SK-N-SH treated with all-trans-retinoic acid at 6 μM for 48 hours (cell line): ENCODE data around the gene MACROH2A2.

Source experiments
- ATAC-seq: fragments of 200-7000 bp; cut with Tn5 transposase; 3 replicates; pipeline ENCODE4 v1.9.1; 2020; ENCODE audit warnings: mild to moderate bottlenecking, moderate library complexity
- ARNTL ChIP-seq: fragments of 450-650 bp; formaldehyde crosslinking; IDR thresholded peaks from 2 replicates; pipeline ENCODE4 v1.5.0; 2020; ENCODE audit warnings: low read depth, mild to moderate bottlenecking, moderate library complexity, borderline replicate concordance
- BACH2 ChIP-seq: fragments of 250-450 bp; sonication (Bioruptor Pico); IDR thresholded peaks from 2 replicates; pipeline ENCODE4 v1.9.0; 2021; ENCODE audit warnings: mild to moderate bottlenecking, borderline replicate concordance
- CSDC2 ChIP-seq: fragments of 250-450 bp; sonication (Bioruptor Pico); IDR thresholded peaks from 2 replicates; pipeline ENCODE4 v1.5.0; 2020; ENCODE audit warnings: mild to moderate bottlenecking, moderate library complexity
- ESRRG ChIP-seq: fragments of 250-450 bp; sonication (Bioruptor Pico); IDR thresholded peaks from 2 replicates; pipeline ENCODE4 v1.6.1; 2021; ENCODE audit warnings: mild to moderate bottlenecking
- GLIS3 ChIP-seq: fragments of 250-450 bp; sonication (Bioruptor Pico); IDR thresholded peaks from 2 replicates; pipeline ENCODE4 v1.5.0; 2020; ENCODE audit warnings: mild to moderate bottlenecking, moderate library complexity
- ISL1 ChIP-seq: fragments of 250-450 bp; sonication (Bioruptor Pico); IDR thresholded peaks from 2 replicates; pipeline ENCODE4 v2.1.2; 2022; ENCODE audit warnings: mild to moderate bottlenecking, moderate library complexity
- OSR1 ChIP-seq: fragments of 250-450 bp; sonication (Bioruptor Pico); IDR thresholded peaks from 2 replicates; pipeline ENCODE4 v1.8.0; 2022; ENCODE audit warnings: moderate library complexity, mild to moderate bottlenecking, inconsistent platforms
- PPARA ChIP-seq: fragments of 250-450 bp; sonication (Bioruptor Pico); IDR thresholded peaks from 2 replicates; pipeline ENCODE4 v1.5.0; 2020; ENCODE audit warnings: mild to moderate bottlenecking, borderline replicate concordance
- RARB ChIP-seq: fragments of 250-450 bp; sonication (Bioruptor Pico); IDR thresholded peaks from 2 replicates; pipeline ENCODE4 v1.8.0; 2021; ENCODE audit warnings: mild to moderate bottlenecking, moderate library complexity
- SNAI2 ChIP-seq: fragments of 250-450 bp; sonication (Bioruptor Pico); IDR thresholded peaks from 2 replicates; pipeline ENCODE4 v1.5.0; 2020; ENCODE audit warnings: mild to moderate bottlenecking, moderate library complexity
- TCF4 ChIP-seq: fragments of 250-450 bp; sonication (Bioruptor Pico); IDR thresholded peaks from 2 replicates; pipeline ENCODE4 v1.8.0; 2021; ENCODE audit warnings: mild to moderate bottlenecking, moderate library complexity, borderline replicate concordance
- TOX ChIP-seq: fragments of 250-450 bp; sonication (Bioruptor Pico); IDR thresholded peaks from 2 replicates; pipeline ENCODE4 v1.8.0; 2021; ENCODE audit warnings: mild to moderate bottlenecking, moderate library complexity, borderline replicate concordance
- ZC3H10 ChIP-seq: fragments of 250-450 bp; sonication (Bioruptor Pico); IDR thresholded peaks from 2 replicates; pipeline ENCODE4 v1.5.1; 2021; ENCODE audit warnings: mild to moderate bottlenecking, moderate library complexity
- ZFP3 ChIP-seq: fragments of 250-450 bp; sonication (Bioruptor Pico); IDR thresholded peaks from 2 replicates; pipeline ENCODE4 v1.5.0; 2020; ENCODE audit warnings: mild to moderate bottlenecking, moderate library complexity
- ZNF565 ChIP-seq: fragments of 450-650 bp; formaldehyde crosslinking; conservative IDR thresholded peaks from 2 replicates; pipeline ENCODE4 v1.5.0; 2020; ENCODE audit warnings: low read depth, mild to moderate bottlenecking, moderate library complexity
- ZNF70 ChIP-seq: fragments of 450-650 bp; formaldehyde crosslinking; IDR thresholded peaks from 2 replicates; pipeline ENCODE4 v1.5.0; 2020; ENCODE audit warnings: mild to moderate bottlenecking, moderate library complexity
- ZNF8 ChIP-seq: fragments of 450-650 bp; formaldehyde crosslinking; IDR thresholded peaks from 2 replicates; pipeline ENCODE4 v1.5.0; 2020; ENCODE audit warnings: mild to moderate bottlenecking, moderate library complexity
- TF ChIP-seq, protein P1 (sequence below): fragments of 250-450 bp; sonication (Bioruptor Pico); IDR thresholded peaks from 2 replicates; pipeline ENCODE4 v1.8.0; 2021; ENCODE audit warnings: low read depth, mild to moderate bottlenecking, moderate library complexity, borderline replicate concordance
- TF ChIP-seq, protein P2 (sequence below): fragments of 250-450 bp; sonication (Bioruptor Pico); IDR thresholded peaks from 2 replicates; pipeline ENCODE4 v1.5.0; 2020; ENCODE audit warnings: mild to moderate bottlenecking, moderate library complexity
- TF ChIP-seq, protein P3 (sequence below): fragments of 250-450 bp; sonication (Bioruptor Pico); IDR thresholded peaks from 2 replicates; pipeline ENCODE4 v1.8.0; 2020; ENCODE audit warnings: mild to moderate bottlenecking, moderate library complexity, borderline replicate concordance
- TF ChIP-seq, protein P4 (sequence below): fragments of 250-450 bp; sonication (Bioruptor Pico); IDR thresholded peaks from 2 replicates; pipeline ENCODE4 v1.5.1; 2020; ENCODE audit warnings: low read depth, mild to moderate bottlenecking, moderate library complexity
- TF ChIP-seq, protein P5 (sequence below): fragments of 250-450 bp; sonication (Bioruptor Pico); IDR thresholded peaks from 2 replicates; pipeline ENCODE4 v1.5.1; 2021; ENCODE audit warnings: mild to moderate bottlenecking, moderate library complexity

The MACROH2A2 gene

DNA sequence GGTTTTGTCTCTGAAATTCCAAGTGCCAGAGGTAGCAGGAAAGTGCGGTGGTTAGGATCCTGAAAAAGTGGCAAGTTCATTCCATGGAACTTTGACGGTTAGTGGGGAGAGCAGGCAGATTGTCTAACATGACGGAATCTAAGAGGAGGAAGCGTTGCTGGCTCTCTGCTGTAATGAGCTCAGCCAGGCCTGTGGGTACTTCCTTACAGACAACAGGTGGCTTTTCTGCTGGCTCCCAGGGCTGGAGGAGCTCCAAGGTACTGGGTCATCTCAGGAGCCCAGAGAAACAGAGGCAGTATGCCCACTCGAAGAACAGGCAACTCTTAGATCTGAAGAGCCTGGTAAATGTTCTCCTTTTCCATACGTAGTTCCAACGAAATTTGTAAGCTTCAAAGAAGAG lies 83.0 kb downstream of the MACROH2A2 start:
- ATAC-seq: no peak

DNA sequence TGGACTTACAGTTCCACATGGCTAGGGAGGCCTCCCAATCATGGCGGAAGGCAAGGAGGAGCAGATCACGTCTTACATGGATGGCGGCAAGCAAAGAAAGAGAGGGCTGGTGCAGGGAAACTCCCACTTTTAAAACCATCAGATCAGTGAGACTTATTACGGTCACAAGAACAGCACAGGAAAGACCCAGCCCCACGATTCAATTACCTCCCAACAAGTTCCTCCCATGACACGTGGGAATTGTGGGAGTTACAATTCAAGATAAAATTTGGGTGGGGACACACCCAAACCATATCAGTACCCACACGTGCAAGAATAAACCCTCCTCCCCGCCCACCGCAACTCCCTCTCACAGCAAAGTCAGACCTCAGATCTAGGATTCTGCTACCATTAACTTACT lies 84.5 kb downstream of the MACROH2A2 start:
- no peak for ATAC-seq
- TF ChIP-seq ESRRG (CRISPR knock-in tag) (no peak), PPARA (CRISPR knock-in tag) (no peak), ZC3H10 (no peak), ZNF8 (CRISPR knock-in tag) (no peak), GLIS3 (no peak), CSDC2 (CRISPR knock-in tag) (no peak), TOX (no peak), ZNF70 (CRISPR knock-in tag) (no peak)
- TF ChIP-seq, protein P1, sequence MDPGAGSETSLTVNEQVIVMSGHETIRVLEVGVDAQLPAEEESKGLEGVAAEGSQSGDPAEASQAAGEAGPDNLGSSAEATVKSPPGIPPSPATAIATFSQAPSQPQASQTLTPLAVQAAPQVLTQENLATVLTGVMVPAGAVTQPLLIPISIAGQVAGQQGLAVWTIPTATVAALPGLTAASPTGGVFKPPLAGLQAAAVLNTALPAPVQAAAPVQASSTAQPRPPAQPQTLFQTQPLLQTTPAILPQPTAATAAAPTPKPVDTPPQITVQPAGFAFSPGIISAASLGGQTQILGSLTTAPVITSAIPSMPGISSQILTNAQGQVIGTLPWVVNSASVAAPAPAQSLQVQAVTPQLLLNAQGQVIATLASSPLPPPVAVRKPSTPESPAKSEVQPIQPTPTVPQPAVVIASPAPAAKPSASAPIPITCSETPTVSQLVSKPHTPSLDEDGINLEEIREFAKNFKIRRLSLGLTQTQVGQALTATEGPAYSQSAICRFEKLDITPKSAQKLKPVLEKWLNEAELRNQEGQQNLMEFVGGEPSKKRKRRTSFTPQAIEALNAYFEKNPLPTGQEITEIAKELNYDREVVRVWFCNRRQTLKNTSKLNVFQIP (CRISPR knock-in tag): no peak
- TF ChIP-seq, protein P2, sequence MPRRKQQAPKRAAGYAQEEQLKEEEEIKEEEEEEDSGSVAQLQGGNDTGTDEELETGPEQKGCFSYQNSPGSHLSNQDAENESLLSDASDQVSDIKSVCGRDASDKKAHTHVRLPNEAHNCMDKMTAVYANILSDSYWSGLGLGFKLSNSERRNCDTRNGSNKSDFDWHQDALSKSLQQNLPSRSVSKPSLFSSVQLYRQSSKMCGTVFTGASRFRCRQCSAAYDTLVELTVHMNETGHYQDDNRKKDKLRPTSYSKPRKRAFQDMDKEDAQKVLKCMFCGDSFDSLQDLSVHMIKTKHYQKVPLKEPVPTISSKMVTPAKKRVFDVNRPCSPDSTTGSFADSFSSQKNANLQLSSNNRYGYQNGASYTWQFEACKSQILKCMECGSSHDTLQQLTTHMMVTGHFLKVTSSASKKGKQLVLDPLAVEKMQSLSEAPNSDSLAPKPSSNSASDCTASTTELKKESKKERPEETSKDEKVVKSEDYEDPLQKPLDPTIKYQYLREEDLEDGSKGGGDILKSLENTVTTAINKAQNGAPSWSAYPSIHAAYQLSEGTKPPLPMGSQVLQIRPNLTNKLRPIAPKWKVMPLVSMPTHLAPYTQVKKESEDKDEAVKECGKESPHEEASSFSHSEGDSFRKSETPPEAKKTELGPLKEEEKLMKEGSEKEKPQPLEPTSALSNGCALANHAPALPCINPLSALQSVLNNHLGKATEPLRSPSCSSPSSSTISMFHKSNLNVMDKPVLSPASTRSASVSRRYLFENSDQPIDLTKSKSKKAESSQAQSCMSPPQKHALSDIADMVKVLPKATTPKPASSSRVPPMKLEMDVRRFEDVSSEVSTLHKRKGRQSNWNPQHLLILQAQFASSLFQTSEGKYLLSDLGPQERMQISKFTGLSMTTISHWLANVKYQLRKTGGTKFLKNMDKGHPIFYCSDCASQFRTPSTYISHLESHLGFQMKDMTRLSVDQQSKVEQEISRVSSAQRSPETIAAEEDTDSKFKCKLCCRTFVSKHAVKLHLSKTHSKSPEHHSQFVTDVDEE (CRISPR knock-in tag): no peak
- TF ChIP-seq, protein P3, sequence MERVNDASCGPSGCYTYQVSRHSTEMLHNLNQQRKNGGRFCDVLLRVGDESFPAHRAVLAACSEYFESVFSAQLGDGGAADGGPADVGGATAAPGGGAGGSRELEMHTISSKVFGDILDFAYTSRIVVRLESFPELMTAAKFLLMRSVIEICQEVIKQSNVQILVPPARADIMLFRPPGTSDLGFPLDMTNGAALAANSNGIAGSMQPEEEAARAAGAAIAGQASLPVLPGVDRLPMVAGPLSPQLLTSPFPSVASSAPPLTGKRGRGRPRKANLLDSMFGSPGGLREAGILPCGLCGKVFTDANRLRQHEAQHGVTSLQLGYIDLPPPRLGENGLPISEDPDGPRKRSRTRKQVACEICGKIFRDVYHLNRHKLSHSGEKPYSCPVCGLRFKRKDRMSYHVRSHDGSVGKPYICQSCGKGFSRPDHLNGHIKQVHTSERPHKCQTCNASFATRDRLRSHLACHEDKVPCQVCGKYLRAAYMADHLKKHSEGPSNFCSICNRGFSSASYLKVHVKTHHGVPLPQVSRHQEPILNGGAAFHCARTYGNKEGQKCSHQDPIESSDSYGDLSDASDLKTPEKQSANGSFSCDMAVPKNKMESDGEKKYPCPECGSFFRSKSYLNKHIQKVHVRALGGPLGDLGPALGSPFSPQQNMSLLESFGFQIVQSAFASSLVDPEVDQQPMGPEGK: no peak
- TF ChIP-seq, protein P4, sequence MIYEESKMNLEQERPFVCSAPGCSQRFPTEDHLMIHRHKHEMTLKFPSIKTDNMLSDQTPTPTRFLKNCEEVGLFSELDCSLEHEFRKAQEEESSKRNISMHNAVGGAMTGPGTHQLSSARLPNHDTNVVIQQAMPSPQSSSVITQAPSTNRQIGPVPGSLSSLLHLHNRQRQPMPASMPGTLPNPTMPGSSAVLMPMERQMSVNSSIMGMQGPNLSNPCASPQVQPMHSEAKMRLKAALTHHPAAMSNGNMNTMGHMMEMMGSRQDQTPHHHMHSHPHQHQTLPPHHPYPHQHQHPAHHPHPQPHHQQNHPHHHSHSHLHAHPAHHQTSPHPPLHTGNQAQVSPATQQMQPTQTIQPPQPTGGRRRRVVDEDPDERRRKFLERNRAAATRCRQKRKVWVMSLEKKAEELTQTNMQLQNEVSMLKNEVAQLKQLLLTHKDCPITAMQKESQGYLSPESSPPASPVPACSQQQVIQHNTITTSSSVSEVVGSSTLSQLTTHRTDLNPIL (CRISPR knock-in tag): no peak

More for the DNA sequence above, 83.0 kb downstream of the MACROH2A2 start:
- TF ChIP-seq ZC3H10 (no peak), SNAI2 (CRISPR knock-in tag) (no peak), ZNF70 (CRISPR knock-in tag) (no peak), TOX (no peak), ISL1 (CRISPR knock-in tag) (no peak), ARNTL (CRISPR knock-in tag) (no peak), ESRRG (CRISPR knock-in tag) (no peak), OSR1 (CRISPR knock-in tag) (no peak)
- TF ChIP-seq, all 23 proteins: peak for 0

DNA sequence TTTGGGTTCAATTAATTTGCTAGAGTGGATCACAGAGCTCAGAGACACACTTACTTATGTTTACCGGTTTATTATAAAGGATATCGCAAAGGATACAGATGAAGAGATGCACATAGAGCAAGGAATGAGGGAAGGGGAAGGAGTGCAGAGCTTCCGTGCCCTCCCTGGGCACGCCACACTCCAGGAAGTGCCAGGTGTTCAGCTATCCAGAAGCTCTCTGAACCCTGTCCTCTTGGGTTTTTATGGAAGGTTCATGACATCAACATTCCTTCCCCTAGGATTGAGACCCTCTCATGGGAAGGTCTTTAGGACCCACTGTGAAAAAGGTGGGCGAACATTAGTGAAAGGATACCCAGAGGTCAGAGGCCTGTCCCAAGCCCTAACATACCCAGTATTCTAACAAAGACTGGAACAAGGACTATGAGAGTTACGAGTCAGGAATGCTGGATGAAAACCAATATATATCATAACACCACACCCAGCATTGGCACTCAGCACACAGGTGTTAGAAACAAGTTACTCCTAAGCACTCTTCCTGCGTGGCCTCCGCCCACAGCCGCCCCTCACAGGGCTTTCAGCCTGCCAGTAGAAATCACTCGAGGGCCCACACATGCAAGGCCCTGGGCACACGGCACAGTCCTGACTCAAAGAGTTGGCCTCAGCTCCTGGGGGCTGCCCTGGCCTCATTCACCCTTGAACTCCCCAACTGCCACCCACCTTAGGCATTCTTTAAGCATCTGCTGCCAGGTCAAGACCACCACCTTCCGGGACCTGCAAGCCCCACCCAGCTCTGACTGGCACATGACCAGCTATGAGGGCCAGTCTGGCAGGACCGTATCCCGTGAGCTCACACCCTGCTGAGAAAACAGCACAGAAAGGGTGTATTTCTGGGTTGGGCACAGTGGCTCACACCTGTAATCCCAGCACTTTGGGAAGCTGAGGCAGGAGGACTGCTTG lies 85.6 kb downstream of the MACROH2A2 start:
- TF ChIP-seq, protein P3: no peak
- TF ChIP-seq GLIS3: no peak
- TF ChIP-seq ZNF8 (CRISPR knock-in tag): no peak
- no peak for TF ChIP-seq TOX
- no peak for TF ChIP-seq ARNTL (CRISPR knock-in tag)
- TF ChIP-seq, protein P5, sequence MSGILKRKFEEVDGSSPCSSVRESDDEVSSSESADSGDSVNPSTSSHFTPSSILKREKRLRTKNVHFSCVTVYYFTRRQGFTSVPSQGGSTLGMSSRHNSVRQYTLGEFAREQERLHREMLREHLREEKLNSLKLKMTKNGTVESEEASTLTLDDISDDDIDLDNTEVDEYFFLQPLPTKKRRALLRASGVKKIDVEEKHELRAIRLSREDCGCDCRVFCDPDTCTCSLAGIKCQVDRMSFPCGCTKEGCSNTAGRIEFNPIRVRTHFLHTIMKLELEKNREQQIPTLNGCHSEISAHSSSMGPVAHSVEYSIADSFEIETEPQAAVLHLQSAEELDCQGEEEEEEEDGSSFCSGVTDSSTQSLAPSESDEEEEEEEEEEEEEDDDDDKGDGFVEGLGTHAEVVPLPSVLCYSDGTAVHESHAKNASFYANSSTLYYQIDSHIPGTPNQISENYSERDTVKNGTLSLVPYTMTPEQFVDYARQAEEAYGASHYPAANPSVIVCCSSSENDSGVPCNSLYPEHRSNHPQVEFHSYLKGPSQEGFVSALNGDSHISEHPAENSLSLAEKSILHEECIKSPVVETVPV (CRISPR knock-in tag): no peak
- no peak for TF ChIP-seq ZNF565 (CRISPR knock-in tag)
- TF ChIP-seq ZFP3: no peak
- no peak for TF ChIP-seq TCF4 (CRISPR knock-in tag)
- TF ChIP-seq, protein P1 (CRISPR knock-in tag): no peak
- TF ChIP-seq RARB (CRISPR knock-in tag): no peak
- no peak for TF ChIP-seq PPARA (CRISPR knock-in tag)
- TF ChIP-seq ISL1 (CRISPR knock-in tag): no peak
- TF ChIP-seq BACH2 (CRISPR knock-in tag): no peak
- TF ChIP-seq, all 23 proteins: peak for 0
- no peak for ATAC-seq
